ENCODE measurements around the gene DCTN5.
A peak's percentile ranks its signal among the peaks of the same experiment; 100 is the strongest.

GRCh38 chr16:23679274-23679985 is 38.2 kb downstream of the DCTN5 start:
- peak; percentile 10 for TF ChIP-seq CTCF (IDR thresholded peaks at IDR 0.05; ENCODE audit: borderline replicate concordance, extremely low read depth, low read length, poor library complexity, severe bottlenecking)
- TF ChIP-seq EZH2 (IDR thresholded peaks at IDR 0.05; ENCODE audit: borderline replicate concordance, low read depth, low read length, severe bottlenecking), result no peak

Data from DND-41 (cell line).